Thoracic aorta (tissue), 2 donors: Measurements from ENCODE around the gene TNFSF11. TPM values are rescaled to one million over a fixed set of nuclear protein-coding genes. Genes with fewer than 3 reads are reported as not detected.

Experiments
- ATAC-seq: fragments of 150-250 bp; one replicate; pipeline ENCODE4 v1.8.0; 2017; ENCODE audit warnings: low read depth; ENCODE audit not compliant: insufficient number of reproducible peaks, low FRiP score
- DNase-seq: peaks from one replicate; pipeline ENCODE4 v3.0.0-alpha.2; 2020; ENCODE audit warnings: low spot score
- H3K27ac ChIP-seq, 2 donors: fragments of 200-600 bp; sonication (generic); 1 replicate in 1 of 2; 2 replicates in 1 of 2; pipeline ENCODE4 v1.5.1; 2016; ENCODE audit warnings: mild to moderate bottlenecking in 2 of 2, moderate library complexity in 2 of 2
- H3K27me3 ChIP-seq: fragments of 200-600 bp; sonication (generic); replicated peaks from 2 replicates; pipeline ENCODE4 v1.6.0; 2016; ENCODE audit warnings: mild to moderate bottlenecking; ENCODE audit not compliant: insufficient read depth
- H3K36me3 ChIP-seq: fragments of 200-600 bp; sonication (generic); one replicate; pipeline ENCODE4 v1.5.1; 2016
- H3K4me1 ChIP-seq, 2 donors: fragments of 200-600 bp; sonication (generic); 1 replicate in 1 of 2; 2 replicates in 1 of 2; pipeline versions ENCODE4 v1.5.1 to v1.6.0; 2016; ENCODE audit warnings: low read depth in 2 of 2, mild to moderate bottlenecking in 1 of 2; ENCODE audit not compliant: control insufficient read depth in 1 of 2
- H3K4me3 ChIP-seq: fragments of 200-600 bp; sonication (generic); 2 replicates; pipeline ENCODE4 v1.5.1; 2016; ENCODE audit warnings: mild to moderate bottlenecking
- H3K9me3 ChIP-seq: fragments of 200-600 bp; sonication (generic); 2 replicates; pipeline ENCODE4 v1.5.1; 2016
- total RNA-seq, 2 donors: library from RNA; depleted of rRNA; stranded (reverse); fragments of >200 nt; gene quantifications; one replicate each; pipeline versions ENCODE4 v1.1.0 to v1.2.3, GENCODE V29; 2016
- TF ChIP-seq, protein P1 (sequence below): fragments of 200-600 bp; sonication (generic); IDR thresholded peaks from one replicate; pipeline ENCODE4 v1.5.1; 2019; ENCODE audit warnings: antibody characterized with exemption

The TNFSF11 gene
- total RNA-seq, 2 donors from 2014 or later: 0.71 TPM; not detected in 1

DNA sequence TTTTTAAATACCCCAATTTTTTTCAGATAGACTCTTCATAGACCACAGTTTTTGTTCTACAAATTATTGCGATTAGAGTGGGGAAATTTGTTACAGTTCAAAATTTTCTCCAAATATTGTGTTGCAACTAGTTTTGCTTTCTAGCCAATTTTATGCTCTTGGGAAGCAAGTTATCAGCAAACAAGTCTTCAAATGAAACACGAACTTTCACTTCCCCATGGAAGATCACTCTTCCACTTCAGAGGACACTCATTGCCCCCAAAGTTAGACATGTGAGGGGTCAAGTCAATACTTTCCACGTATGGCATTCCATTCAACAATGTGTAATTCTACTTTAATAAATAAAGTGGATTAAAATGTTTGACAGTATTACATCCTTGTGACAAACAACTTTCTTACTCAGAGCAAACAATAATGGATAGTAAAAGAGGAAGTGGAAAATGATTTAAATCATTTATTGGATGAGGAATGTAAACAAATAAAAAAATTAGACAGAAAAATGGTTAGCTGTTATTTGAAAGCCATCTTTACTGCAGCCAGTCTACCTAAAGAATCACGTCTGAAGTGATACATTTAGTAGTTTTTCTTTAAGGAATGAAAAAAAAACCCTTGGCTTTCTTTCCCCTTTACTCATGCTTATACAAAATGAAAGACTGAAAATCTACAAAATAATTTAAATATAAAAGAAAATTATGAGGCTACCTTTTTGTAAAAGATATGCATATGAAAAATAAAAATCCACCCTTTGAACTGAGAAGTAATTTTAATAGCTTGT, 41.2 kb upstream of the TNFSF11 start:
- Histone ChIP-seq H3K9me3 (no peaks in the 10 kb centered on the region), H3K4me3 (no peak overlapping the region), H3K27me3 (no peaks in the 10 kb centered on the region), H3K4me1 (no peaks in the 10 kb centered on the region), H3K36me3 (no peaks in the 10 kb centered on the region), H3K27ac (no peak overlapping the region)
- ATAC-seq (no peak), DNase-seq (no peak)
- TF ChIP-seq, protein P1, sequence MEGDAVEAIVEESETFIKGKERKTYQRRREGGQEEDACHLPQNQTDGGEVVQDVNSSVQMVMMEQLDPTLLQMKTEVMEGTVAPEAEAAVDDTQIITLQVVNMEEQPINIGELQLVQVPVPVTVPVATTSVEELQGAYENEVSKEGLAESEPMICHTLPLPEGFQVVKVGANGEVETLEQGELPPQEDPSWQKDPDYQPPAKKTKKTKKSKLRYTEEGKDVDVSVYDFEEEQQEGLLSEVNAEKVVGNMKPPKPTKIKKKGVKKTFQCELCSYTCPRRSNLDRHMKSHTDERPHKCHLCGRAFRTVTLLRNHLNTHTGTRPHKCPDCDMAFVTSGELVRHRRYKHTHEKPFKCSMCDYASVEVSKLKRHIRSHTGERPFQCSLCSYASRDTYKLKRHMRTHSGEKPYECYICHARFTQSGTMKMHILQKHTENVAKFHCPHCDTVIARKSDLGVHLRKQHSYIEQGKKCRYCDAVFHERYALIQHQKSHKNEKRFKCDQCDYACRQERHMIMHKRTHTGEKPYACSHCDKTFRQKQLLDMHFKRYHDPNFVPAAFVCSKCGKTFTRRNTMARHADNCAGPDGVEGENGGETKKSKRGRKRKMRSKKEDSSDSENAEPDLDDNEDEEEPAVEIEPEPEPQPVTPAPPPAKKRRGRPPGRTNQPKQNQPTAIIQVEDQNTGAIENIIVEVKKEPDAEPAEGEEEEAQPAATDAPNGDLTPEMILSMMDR: no peak

DNA sequence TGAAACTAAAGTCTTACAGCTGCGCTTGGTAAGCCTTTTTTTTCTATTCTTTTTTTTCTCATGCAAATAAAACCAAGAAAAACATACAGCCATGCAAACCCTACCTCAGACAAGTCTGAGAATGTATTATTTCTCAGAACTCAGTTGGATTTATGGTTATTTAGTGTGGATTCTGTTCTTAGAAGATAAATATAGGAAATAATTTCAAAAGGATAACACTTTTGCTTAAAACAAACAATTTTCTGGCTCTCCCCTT, 40.7 kb upstream of the TNFSF11 start:
- TF ChIP-seq, protein P1: no peak
- Histone ChIP-seq H3K27ac (no peak overlapping the region), H3K4me1 (no peaks in the 10 kb centered on the region), H3K9me3 (no peaks in the 10 kb centered on the region), H3K4me3 (no peak overlapping the region), H3K36me3 (no peaks in the 10 kb centered on the region), H3K27me3 (no peaks in the 10 kb centered on the region)
- DNase-seq (no peak), ATAC-seq (no peak)

DNA sequence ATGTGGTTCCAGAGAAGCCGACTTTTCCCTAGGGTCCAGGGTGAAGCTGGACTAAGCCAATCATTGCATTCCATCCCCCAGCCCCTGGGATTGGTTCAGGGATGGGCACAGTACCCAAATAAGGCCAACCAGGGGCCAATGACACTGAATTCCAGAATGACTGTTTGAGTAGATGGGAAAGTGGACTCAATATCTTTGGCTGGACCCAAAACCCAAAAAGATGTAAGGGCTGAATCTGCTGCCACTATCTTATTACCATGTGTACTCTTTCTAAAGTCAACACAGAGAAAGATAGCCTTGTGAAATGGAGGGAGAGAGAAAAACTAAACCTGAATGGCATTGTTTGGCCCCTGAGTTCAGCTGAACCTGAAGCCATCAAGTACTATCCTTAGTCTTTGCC, 39.2 kb upstream of the TNFSF11 start:
- Histone ChIP-seq H3K9me3 (no peaks in the 10 kb centered on the region), H3K36me3 (no peaks in the 10 kb centered on the region), H3K4me3 (no peak overlapping the region), H3K4me1 (no peaks in the 10 kb centered on the region), H3K27ac (no peak overlapping the region), H3K27me3 (no peaks in the 10 kb centered on the region)
- ATAC-seq (no peak), DNase-seq (no peak)
- TF ChIP-seq, protein P1: no peak

DNA sequence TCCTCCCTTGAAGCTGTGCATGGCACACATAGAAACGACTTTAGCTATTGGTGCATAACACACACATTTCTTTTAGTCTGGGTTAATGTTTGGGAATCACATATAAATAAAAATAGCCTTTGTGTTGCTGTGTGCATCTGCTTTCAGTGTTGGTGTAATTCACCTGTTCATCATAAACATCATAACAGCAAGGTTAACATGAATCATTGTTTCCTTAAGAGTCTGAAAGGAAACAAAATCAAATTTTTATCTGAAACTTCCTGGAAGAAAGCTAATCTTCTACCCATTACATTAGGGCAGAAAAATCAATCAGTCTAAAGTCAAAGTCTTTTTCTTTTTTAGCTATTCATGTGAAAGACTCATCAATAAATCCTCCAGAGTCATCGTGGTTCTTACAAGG, 35.0 kb upstream of the TNFSF11 start:
- H3K27me3 ChIP-seq: no peaks in the 10 kb centered on the region
- H3K27ac ChIP-seq: no peak overlapping the region
- TF ChIP-seq, protein P1: no peak
- H3K9me3 ChIP-seq: no peaks in the 10 kb centered on the region
- no peaks in the 10 kb centered on the region for H3K4me1 ChIP-seq
- ATAC-seq (no peak), DNase-seq (no peak)
- H3K36me3 ChIP-seq: no peaks in the 10 kb centered on the region
- no peak overlapping the region for H3K4me3 ChIP-seq

DNA sequence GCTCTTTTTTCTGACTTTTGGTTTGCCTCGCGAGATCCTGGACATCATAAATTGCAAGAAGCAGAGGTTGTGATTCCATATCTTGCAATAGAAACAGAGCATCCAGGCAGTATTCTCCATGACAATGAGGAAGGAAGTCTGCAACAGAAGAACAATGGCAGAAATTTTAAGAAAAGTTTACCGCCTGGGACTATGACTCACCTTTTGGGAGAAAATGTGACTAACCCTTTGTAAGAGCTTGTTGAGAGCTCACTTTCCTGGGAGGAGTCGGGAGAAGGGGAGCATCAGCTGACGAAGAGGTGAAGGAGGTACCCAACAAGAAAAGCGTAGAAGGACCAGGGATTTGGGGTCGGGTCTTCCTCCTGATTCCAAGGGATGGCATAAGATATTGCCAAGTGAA, 34.3 kb upstream of the TNFSF11 start:
- Histone ChIP-seq H3K27me3 (no peaks in the 10 kb centered on the region), H3K36me3 (no peaks in the 10 kb centered on the region), H3K4me1 (no peaks in the 10 kb centered on the region), H3K4me3 (no peak overlapping the region), H3K27ac (no peak overlapping the region), H3K9me3 (no peaks in the 10 kb centered on the region)
- DNase-seq (no peak), ATAC-seq (no peak)
- TF ChIP-seq, protein P1: no peak
